Lower leg skin (tissue), 3 donors: ENCODE data around the gene FAU.

Experiments
- POLR2A ChIP-seq, 2 donors: fragments of 450-650 bp; IDR thresholded peaks; one replicate each; pipeline ENCODE4 v1.6.1; 2016 to 2017; ENCODE audit warnings: antibody characterized with exemption in 2 of 2, mild to moderate bottlenecking in 1 of 2, moderate library complexity in 1 of 2
- TF ChIP-seq, protein P1 (sequence below), 3 donors: fragments of 450-650 bp; IDR thresholded peaks; one replicate each; pipeline ENCODE4 v1.5.1; 2016; ENCODE audit warnings: antibody characterized with exemption in 3 of 3, mild to moderate bottlenecking in 3 of 3, moderate library complexity in 2 of 3

DNA sequence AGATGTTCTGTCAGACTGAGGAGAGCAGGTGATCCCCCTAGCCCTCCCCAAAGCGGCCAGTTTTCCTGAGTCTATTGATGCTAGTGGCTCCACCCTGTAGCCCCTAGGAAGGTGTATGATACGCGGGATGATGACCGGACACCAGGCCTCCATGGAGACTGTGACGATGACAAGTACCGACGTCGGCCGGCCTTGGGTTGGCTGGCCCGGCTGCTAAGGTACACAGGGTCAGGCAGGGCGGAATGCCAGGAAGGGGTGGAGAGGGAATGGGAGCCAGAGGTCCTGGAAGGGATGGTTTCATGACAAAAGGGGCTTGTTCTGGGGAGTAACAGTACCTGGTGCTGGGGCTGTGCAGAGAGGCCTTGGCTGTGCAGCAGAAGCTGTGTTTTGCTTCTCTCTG is 34.7 kb downstream of the FAU start:
- TF ChIP-seq, protein P1, sequence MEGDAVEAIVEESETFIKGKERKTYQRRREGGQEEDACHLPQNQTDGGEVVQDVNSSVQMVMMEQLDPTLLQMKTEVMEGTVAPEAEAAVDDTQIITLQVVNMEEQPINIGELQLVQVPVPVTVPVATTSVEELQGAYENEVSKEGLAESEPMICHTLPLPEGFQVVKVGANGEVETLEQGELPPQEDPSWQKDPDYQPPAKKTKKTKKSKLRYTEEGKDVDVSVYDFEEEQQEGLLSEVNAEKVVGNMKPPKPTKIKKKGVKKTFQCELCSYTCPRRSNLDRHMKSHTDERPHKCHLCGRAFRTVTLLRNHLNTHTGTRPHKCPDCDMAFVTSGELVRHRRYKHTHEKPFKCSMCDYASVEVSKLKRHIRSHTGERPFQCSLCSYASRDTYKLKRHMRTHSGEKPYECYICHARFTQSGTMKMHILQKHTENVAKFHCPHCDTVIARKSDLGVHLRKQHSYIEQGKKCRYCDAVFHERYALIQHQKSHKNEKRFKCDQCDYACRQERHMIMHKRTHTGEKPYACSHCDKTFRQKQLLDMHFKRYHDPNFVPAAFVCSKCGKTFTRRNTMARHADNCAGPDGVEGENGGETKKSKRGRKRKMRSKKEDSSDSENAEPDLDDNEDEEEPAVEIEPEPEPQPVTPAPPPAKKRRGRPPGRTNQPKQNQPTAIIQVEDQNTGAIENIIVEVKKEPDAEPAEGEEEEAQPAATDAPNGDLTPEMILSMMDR (IDR thresholded peaks at IDR 0.05), result no peak
- TF ChIP-seq POLR2A (IDR thresholded peaks at IDR 0.05), result no peak
